K562 (cell line): ENCODE results near the gene DPH7. TPM values are rescaled to one million over a fixed set of nuclear protein-coding genes. Genes with fewer than 3 reads are reported as not detected.

ENCODE experiments used
- KDM5B ChIP-seq: fragments of 200-600 bp; sonication (generic); IDR thresholded peaks from 2 replicates; pipeline ENCODE4 v1.6.1; 2012; ENCODE audit warnings: low read depth, mild to moderate bottlenecking, moderate library complexity, low read length, control low read depth, inconsistent platforms; ENCODE audit not compliant: insufficient replicate concordance
- SMAD2 ChIP-seq: fragments of 150-350 bp; IDR thresholded peaks from 2 replicates; pipeline ENCODE4 v1.6.1; 2014; ENCODE audit warnings: low read depth, mild to moderate bottlenecking, low read length
- ZKSCAN1 ChIP-seq: fragments of 150-350 bp; IDR thresholded peaks from 2 replicates; pipeline ENCODE4 v1.6.1; 2016; ENCODE audit warnings: low read depth, low read length
- ZNF318 ChIP-seq, 2 experiments: fragments of 450-650 bp; IDR thresholded peaks; 2 replicates each; pipeline ENCODE4 v1.6.1; 2016; ENCODE audit warnings: mild to moderate bottlenecking in 2 of 2, borderline replicate concordance in 1 of 2, low read depth in 1 of 2, moderate library complexity in 1 of 2
- polyA plus RNA-seq, 8 experiments: library from polyadenylated mRNA; depleted of rRNA in 4 of 8; stranded (reverse) in 5 of 8; unstranded in 3 of 8; fragments of >200 nt; fragmentation: Nextera tagmentation in 2 of 8; fragmentation: Illumina TruSeq in 1 of 8; extraction: Ambion mirVana in 2 of 8; extraction: Trizol in 1 of 8; gene quantifications; 2 replicates each; pipeline versions ENCODE4 v1.2.1 to v1.2.3, GENCODE V29; 2011 to 2014; ENCODE audit warnings: inconsistent platforms in 1 of 8, missing spikeins in 1 of 8
- total RNA-seq, 7 experiments: library from RNA; depleted of rRNA in 6 of 7; stranded (reverse); fragments of >200 nt in 6 of 7; fragmentation: Illumina TruSeq in 2 of 7; extraction: Trizol in 2 of 7; gene quantifications; 2 replicates each; pipeline versions ENCODE4 v1.2.1 to v1.2.3, GENCODE V29; 2011 to 2021; ENCODE audit warnings: low replicate concordance in 1 of 7
- TF ChIP-seq, protein P1 (sequence below): fragments of 200-600 bp; sonication (generic); IDR thresholded peaks from one replicate; pipeline ENCODE4 v1.6.1; 2012; ENCODE audit warnings: mild to moderate bottlenecking, low read depth, low read length, inconsistent platforms

The DPH7 gene
- total and polyA plus RNA-seq, 9 of the 15 experiments (the other 6 are each of a cell fraction or from before 2014, with no cell fraction given): 13.9 to 68.6 (median 41.3) TPM

GRCh38 chr9:137578518-137579258 lies at the start of gene DPH7 (continued):
- TF ChIP-seq KDM5B: peak; percentile 68
- TF ChIP-seq, protein P1, sequence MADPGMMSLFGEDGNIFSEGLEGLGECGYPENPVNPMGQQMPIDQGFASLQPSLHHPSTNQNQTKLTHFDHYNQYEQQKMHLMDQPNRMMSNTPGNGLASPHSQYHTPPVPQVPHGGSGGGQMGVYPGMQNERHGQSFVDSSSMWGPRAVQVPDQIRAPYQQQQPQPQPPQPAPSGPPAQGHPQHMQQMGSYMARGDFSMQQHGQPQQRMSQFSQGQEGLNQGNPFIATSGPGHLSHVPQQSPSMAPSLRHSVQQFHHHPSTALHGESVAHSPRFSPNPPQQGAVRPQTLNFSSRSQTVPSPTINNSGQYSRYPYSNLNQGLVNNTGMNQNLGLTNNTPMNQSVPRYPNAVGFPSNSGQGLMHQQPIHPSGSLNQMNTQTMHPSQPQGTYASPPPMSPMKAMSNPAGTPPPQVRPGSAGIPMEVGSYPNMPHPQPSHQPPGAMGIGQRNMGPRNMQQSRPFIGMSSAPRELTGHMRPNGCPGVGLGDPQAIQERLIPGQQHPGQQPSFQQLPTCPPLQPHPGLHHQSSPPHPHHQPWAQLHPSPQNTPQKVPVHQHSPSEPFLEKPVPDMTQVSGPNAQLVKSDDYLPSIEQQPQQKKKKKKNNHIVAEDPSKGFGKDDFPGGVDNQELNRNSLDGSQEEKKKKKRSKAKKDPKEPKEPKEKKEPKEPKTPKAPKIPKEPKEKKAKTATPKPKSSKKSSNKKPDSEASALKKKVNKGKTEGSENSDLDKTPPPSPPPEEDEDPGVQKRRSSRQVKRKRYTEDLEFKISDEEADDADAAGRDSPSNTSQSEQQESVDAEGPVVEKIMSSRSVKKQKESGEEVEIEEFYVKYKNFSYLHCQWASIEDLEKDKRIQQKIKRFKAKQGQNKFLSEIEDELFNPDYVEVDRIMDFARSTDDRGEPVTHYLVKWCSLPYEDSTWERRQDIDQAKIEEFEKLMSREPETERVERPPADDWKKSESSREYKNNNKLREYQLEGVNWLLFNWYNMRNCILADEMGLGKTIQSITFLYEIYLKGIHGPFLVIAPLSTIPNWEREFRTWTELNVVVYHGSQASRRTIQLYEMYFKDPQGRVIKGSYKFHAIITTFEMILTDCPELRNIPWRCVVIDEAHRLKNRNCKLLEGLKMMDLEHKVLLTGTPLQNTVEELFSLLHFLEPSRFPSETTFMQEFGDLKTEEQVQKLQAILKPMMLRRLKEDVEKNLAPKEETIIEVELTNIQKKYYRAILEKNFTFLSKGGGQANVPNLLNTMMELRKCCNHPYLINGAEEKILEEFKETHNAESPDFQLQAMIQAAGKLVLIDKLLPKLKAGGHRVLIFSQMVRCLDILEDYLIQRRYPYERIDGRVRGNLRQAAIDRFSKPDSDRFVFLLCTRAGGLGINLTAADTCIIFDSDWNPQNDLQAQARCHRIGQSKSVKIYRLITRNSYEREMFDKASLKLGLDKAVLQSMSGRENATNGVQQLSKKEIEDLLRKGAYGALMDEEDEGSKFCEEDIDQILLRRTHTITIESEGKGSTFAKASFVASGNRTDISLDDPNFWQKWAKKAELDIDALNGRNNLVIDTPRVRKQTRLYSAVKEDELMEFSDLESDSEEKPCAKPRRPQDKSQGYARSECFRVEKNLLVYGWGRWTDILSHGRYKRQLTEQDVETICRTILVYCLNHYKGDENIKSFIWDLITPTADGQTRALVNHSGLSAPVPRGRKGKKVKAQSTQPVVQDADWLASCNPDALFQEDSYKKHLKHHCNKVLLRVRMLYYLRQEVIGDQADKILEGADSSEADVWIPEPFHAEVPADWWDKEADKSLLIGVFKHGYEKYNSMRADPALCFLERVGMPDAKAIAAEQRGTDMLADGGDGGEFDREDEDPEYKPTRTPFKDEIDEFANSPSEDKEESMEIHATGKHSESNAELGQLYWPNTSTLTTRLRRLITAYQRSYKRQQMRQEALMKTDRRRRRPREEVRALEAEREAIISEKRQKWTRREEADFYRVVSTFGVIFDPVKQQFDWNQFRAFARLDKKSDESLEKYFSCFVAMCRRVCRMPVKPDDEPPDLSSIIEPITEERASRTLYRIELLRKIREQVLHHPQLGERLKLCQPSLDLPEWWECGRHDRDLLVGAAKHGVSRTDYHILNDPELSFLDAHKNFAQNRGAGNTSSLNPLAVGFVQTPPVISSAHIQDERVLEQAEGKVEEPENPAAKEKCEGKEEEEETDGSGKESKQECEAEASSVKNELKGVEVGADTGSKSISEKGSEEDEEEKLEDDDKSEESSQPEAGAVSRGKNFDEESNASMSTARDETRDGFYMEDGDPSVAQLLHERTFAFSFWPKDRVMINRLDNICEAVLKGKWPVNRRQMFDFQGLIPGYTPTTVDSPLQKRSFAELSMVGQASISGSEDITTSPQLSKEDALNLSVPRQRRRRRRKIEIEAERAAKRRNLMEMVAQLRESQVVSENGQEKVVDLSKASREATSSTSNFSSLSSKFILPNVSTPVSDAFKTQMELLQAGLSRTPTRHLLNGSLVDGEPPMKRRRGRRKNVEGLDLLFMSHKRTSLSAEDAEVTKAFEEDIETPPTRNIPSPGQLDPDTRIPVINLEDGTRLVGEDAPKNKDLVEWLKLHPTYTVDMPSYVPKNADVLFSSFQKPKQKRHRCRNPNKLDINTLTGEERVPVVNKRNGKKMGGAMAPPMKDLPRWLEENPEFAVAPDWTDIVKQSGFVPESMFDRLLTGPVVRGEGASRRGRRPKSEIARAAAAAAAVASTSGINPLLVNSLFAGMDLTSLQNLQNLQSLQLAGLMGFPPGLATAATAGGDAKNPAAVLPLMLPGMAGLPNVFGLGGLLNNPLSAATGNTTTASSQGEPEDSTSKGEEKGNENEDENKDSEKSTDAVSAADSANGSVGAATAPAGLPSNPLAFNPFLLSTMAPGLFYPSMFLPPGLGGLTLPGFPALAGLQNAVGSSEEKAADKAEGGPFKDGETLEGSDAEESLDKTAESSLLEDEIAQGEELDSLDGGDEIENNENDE: no peak
- TF ChIP-seq ZNF318 (IDR thresholded peaks at IDR 0.05; ENCODE audit: borderline replicate concordance in 1 of 2, low read depth in 1 of 2): no peak
- no peak for TF ChIP-seq SMAD2
- 0 out of 2 replicates have a peak, but pooled peaks have one; percentile 27 for TF ChIP-seq ZKSCAN1
